8988T (cell line): ENCODE results near the gene SMU1.
A peak's percentile ranks its signal among the peaks of the same experiment; 100 is the strongest.
"Not testable (repeated sequence)": the region's sequence is repeated elsewhere in the genome, so short reads cannot be mapped to it uniquely, and the experiment has no call there.

Experiments
- DNase-seq: peaks from one replicate; pipeline ENCODE4 v3.0.0; 2011

The SMU1 gene

DNA sequence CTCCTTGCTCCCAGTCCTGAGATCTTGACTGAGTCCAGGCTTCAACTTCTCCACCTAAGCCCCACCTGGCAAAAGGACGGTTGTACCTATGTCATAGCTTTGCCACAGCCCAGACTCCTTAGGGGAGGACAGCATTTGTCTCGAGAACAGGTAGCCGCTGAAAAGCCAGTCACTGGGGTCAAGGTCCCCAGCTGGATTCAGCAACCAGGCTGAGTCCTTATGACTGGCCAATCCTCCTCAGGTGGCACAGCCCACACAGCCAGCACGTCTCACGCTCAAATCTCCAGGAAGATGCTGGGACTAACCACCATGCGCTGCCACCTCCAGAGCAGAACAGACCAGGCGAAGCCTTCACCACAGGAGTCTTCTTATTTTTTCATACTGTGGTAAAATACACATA, 27.9 kb upstream of the SMU1 start:
- no peak for DNase-seq

DNA sequence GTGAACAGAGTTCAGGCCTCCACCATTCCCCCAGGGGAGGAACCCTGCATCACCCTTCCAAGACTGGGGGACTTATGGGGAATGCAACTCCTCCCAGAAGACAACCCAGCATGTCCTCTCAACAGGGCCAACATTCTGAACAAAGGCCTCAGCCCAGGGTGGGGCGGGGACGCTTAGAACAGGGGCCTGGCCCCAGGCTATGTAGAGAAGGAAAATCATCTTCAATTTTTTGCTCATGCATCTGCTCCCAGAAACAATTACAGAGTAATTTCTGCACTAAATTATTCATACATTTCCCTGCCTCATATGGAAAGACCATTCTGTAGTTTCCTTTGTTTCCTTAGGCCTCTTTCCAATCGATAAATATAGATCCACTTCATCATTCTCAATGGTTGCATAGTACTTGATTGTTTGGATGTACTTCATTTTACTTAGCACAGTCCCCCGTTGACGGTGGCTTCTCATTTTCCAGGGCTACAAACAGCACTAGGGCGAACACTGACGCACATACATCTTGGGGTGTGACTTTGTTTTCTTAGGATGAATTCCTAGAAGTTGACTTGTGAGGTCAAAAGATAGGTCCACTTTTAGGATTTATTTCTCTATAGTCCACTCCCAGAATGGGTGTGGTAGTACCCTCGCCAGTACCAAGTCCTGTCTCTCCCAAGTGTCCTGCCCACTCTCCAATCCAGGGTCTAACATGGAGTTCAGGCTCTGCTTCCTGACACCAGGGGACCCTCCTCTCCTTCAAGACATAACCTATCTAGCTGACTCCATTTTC, 27.2 kb upstream of the SMU1 start:
- DNase-seq, result no peak

- no peak for DNase-seq
These were observed 26.2 kb upstream of the SMU1 start for GRCh38 chr9:33102551-33103210.

- DNase-seq, result peak; percentile 49
These were observed 24.9 kb upstream of the SMU1 start for GRCh38 chr9:33101104-33101951.

GRCh38 chr9:33099754-33100153, 23.3 kb upstream of the SMU1 start:
- DNase-seq, result no peak

DNA sequence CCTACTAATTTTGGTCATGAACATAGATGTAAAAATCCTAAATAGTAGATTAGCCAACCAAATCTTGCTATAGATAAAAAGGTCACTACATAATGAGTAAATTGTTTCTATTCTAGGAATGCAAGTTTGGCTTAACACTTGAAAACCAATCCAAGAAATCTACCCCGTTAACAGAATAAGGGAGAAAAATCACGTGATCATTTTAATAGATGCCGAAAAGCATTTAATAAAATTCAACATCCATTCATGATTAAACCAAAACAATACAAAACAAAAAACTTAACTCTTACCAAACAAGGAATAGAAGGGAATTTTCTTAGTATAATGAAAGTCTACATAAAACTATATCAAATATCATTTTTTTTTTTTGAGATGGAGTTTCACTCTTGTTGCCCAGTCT, 20.7 kb upstream of the SMU1 start:
- no peak for DNase-seq

- no peak for DNase-seq
These were observed 16.2 kb upstream of the SMU1 start for GRCh38 chr9:33092634-33093033.

DNA sequence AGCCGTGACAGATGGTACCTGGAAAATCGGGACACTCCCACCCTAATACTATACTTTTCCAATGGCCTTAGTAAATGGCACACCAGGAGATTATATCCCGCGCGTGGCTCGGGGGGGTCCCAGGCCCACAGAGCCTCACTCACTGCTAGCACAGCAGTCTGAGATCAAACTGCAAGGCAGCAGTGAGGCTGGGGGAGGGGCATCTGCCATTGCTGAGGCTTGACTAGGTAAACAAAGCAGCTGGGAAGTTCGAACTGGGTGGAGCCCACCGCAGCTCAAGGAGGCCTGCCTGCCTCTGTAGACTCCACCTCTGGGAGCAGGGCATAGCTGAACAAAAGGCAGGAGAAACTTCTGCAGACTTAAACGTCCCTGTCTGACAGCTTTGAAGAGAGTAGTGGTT, 9.2 kb upstream of the SMU1 start:
- DNase-seq, result not testable (repeated sequence)

GRCh38 chr9:33082538-33083326, 6.3 kb upstream of the SMU1 start:
- no peak for DNase-seq

DNA sequence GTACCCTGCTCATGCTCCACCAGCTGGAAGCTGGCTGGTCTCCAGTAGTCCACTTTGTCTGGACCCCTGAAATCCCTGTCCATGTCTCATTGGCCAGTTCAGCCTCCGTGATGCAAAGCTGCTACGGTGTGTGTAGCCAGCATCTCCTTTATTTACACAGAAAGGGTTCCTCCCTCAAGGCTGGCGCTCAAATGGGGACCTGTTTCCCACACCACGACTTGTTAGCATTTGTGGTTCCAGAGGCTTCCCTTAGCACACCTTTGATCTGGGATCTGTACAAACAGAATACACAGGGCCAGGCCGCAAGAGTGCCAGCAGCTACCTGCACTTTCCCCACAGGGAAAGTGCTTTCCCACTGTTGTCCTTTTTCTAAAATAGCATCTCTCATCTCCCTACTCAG, 5.7 kb upstream of the SMU1 start:
- no peak for DNase-seq

DNA sequence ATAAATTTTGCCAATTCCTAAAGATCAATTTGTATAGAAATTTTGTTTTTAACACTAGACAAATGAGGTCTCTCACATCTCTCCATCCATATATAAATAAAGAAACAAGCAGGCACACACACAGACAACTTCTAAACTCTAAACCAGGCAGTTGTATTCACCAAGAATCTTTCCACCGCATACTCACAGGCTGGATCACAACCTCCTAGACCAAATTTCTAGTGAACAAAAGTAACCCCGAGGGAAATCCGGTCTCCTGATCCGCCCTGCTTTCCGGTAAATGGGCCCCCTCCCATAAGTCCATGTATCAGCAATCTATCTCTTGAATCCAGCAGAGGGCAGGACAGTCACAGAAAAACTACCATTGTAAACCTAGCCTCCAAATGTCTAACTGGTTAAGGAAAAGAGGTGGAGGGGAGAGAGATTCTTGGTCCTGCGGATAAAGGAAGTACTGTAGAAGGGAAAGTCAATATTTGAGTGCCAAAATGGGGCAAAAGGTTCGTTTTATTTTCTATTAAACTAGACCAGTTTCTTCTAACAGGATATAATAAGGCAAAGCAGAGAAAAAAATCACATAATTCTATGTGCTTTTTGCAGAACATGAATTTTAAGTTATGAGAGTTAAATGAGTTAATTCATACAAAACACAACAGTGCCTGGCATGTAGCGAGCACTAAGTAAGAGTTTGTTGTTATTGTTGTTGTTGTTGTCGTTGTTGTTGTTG, 4.8 kb upstream of the SMU1 start:
- peak; percentile 59 for DNase-seq

DNA sequence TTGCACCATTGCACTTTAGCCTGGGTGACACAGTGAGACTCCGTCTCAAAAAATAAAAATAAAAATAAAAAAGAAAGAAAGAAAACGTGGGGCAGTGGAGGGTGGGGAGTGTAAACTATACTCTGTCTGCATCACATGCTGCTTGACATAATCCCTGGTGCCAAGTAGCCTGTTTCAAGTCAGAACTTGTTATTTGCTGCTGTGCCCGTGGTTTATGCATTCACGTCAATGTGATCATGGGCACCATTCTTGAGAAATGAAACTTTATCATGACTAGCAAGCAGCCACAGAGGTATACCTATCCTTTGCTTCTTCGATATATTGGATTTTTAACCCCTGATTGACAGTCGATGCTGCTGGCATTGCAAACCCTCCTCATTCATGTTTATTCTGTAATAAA, 4.1 kb upstream of the SMU1 start:
- no peak for DNase-seq

GRCh38 chr9:33068991-33069390, 7.5 kb downstream of the SMU1 start:
- no peak for DNase-seq

DNA sequence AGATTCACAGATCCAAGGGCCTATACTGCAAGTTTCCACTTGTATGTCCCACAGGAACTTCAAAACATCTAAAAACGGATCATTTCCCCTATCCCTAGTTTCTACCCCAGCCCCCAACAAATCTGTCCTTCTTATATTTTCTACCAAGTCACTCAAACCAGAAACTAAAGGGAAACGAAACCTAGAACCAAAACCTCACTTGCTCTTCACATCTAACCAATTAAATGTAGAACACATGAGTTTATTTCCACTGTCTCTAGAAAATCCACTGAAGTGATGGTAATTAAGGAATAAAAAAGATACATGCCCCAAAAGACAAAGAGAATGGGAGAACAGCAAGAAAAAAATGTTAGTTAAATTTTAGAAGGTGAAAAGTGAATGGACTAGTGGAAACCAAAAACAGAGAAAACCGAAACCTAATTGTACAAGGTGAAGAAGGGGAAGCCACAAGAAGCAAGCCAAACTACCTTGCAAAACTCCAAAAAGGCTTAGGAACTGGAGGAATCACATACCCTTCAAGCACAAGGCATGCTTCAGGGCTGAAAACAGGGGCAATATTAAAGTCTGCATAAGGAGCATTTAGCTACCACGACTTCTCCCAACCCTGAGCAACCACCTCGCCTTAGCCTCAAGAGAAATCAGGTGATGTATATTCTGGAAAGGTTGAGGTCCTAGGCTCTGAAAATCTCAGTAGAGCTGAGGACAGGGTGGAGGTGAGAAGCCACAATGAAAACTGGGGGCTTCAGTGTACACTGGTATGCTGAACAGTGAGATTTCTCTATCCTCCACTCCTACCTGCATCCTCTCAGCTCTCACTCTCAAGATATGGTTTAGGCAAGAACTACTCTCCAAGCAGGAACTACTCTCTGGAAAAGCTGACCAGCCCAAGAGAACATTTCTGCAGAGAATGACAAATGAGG, 11.1 kb downstream of the SMU1 start:
- DNase-seq, result no peak

GRCh38 chr9:33051144-33051543, 25.3 kb downstream of the SMU1 start:
- DNase-seq, result no peak

- no peak for DNase-seq
These were observed 26.7 kb downstream of the SMU1 start for GRCh38 chr9:33049680-33050361.

DNA sequence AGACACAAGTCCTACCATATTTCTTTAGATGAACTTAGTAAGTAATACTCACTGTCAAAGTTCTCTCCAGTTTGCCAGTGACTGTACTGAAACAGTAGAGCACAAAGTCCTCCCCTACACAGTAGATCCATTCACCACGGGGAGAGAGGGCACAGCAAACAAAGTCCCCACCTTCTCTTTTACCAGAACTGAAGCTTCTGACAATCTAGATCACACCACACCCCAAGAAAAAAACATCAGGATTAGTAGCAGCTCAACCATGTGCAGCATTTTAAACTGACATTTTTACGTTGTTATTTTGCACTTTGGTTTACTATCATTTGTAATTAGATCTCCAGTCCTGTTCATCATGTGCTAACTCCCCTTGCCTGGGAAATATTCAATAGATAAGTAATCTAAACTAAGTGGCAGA, 28.4 kb downstream of the SMU1 start:
- DNase-seq, result no peak

- no peak for DNase-seq
These were observed 30.4 kb downstream of the SMU1 start for GRCh38 chr9:33046061-33046460.

- DNase-seq, result peak; percentile 46
These were observed 31.7 kb downstream of the SMU1 start for GRCh38 chr9:33044677-33045282.

GRCh38 chr9:33044162-33044673, 32.3 kb downstream of the SMU1 start:
- peak; percentile 47 for DNase-seq
